HEK293T (cell line): Measurements from ENCODE around the gene EML6.

Experiments used
- ARNT ChIP-seq: fragments of 450-650 bp; IDR thresholded peaks from 2 replicates; pipeline ENCODE4 v1.6.1; 2017; ENCODE audit warnings: mild to moderate bottlenecking
- BHLHE40 ChIP-seq: fragments of 450-650 bp; IDR thresholded peaks from 2 replicates; pipeline ENCODE4 v1.6.1; 2016; ENCODE audit warnings: mild to moderate bottlenecking, moderate library complexity, borderline replicate concordance
- CTBP1 ChIP-seq: fragments of 450-650 bp; IDR thresholded peaks from 2 replicates; pipeline ENCODE4 v1.6.1; 2016; ENCODE audit warnings: borderline replicate concordance
- FOXK2 ChIP-seq: fragments of 450-650 bp; IDR thresholded peaks from 2 replicates; pipeline ENCODE4 v1.6.1; 2016; ENCODE audit warnings: mild to moderate bottlenecking
- FOXM1 ChIP-seq: fragments of 450-650 bp; IDR thresholded peaks from 2 replicates; pipeline ENCODE4 v1.6.1; 2017; ENCODE audit warnings: mild to moderate bottlenecking, borderline replicate concordance
- L3MBTL2 ChIP-seq: fragments of 450-650 bp; conservative IDR thresholded peaks from 2 replicates; pipeline ENCODE4 v1.6.1; 2016; ENCODE audit warnings: mild to moderate bottlenecking
- LEF1 ChIP-seq: fragments of 450-650 bp; IDR thresholded peaks from 2 replicates; pipeline ENCODE4 v1.6.1; 2017; ENCODE audit warnings: mild to moderate bottlenecking, borderline replicate concordance
- SP1 ChIP-seq: fragments of 450-650 bp; IDR thresholded peaks from 2 replicates; pipeline ENCODE4 v1.6.1; 2017
- SUZ12 ChIP-seq: fragments of 450-650 bp; IDR thresholded peaks from 2 replicates; pipeline ENCODE4 v1.6.1; 2016; ENCODE audit warnings: mild to moderate bottlenecking
- TARDBP ChIP-seq: fragments of 450-650 bp; IDR thresholded peaks from 2 replicates; pipeline ENCODE4 v1.6.1; 2016
- ZNF384 ChIP-seq: fragments of 450-650 bp; IDR thresholded peaks from 2 replicates; pipeline ENCODE4 v1.6.1; 2016

- TF ChIP-seq TARDBP (no peak), FOXM1 (no peak), FOXK2 (no peak), SP1 (no peak), BHLHE40 (no peak), LEF1 (no peak), SUZ12 (no peak), L3MBTL2 (no peak), ZNF384 (no peak), ARNT (no peak), CTBP1 (no peak)
These were observed 181.4 kb downstream of the EML6 start for GRCh38 chr2:54904836-54905235.
